SK-N-SH treated with all-trans-retinoic acid at 6 μM for 48 hours (cell line): ENCODE measurements around the gene SSBP4.

Experiments used
- BACH2 ChIP-seq: fragments of 250-450 bp; sonication (Bioruptor Pico); IDR thresholded peaks from 2 replicates; pipeline ENCODE4 v1.9.0; 2021; ENCODE audit warnings: mild to moderate bottlenecking, borderline replicate concordance
- CSDC2 ChIP-seq: fragments of 250-450 bp; sonication (Bioruptor Pico); IDR thresholded peaks from 2 replicates; pipeline ENCODE4 v1.5.0; 2020; ENCODE audit warnings: mild to moderate bottlenecking, moderate library complexity
- PPARA ChIP-seq: fragments of 250-450 bp; sonication (Bioruptor Pico); IDR thresholded peaks from 2 replicates; pipeline ENCODE4 v1.5.0; 2020; ENCODE audit warnings: mild to moderate bottlenecking, borderline replicate concordance
- RARB ChIP-seq: fragments of 250-450 bp; sonication (Bioruptor Pico); IDR thresholded peaks from 2 replicates; pipeline ENCODE4 v1.8.0; 2021; ENCODE audit warnings: mild to moderate bottlenecking, moderate library complexity
- TOX ChIP-seq: fragments of 250-450 bp; sonication (Bioruptor Pico); IDR thresholded peaks from 2 replicates; pipeline ENCODE4 v1.8.0; 2021; ENCODE audit warnings: mild to moderate bottlenecking, moderate library complexity, borderline replicate concordance
- ZFP30 ChIP-seq: fragments of 450-650 bp; formaldehyde crosslinking; IDR thresholded peaks from 2 replicates; pipeline ENCODE4 v1.5.0; 2022; ENCODE audit warnings: mild to moderate bottlenecking, moderate library complexity
- TF ChIP-seq, protein P1 (sequence below): fragments of 250-450 bp; sonication (Bioruptor Pico); IDR thresholded peaks from 2 replicates; pipeline ENCODE4 v1.5.1; 2021; ENCODE audit warnings: mild to moderate bottlenecking, moderate library complexity
- TF ChIP-seq, protein P2 (sequence below): fragments of 250-450 bp; sonication (Bioruptor Pico); IDR thresholded peaks from 2 replicates; pipeline ENCODE4 v1.8.0; 2021; ENCODE audit warnings: low read depth, mild to moderate bottlenecking, moderate library complexity, borderline replicate concordance

DNA sequence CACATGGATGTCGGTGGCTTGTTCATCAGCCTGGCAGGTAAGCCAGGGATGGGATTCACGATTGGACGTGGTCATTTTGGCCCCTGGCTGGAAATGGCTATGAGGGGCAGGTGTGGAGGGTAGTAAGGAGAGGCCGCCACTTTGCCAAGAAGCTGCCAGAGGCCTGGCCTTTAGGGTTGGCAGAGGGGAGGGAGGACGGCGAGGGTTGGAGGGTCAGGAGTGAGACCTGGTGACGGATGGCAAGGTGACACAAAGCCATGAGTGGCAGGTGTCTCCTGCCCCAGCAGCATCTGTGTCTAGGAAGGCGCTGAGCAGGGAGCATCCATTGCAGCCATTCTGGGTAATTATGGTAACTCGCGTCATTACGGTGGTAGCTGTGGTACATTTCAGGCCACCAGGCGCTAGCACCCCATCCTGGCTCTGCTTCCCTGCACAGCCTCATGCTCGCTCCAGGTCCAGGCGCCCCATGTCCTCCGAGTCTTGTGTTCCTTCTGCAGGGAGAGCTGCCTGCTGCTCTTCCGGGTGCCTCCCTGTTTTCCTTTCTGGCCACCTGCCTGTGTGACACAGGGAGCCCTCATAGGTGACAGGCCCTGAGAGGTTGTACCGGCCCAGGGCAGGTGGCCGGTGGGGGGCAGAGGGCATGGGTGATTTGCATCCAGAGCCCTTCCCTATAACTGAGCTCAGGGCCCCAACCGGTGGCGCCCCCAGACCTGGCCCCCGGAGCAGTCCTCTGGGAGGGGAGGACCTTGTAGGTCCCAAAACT lies 4.2 kb downstream of the SSBP4 start:
- TF ChIP-seq TOX (CRISPR knock-in tag): no peak
- TF ChIP-seq ZFP30 (CRISPR knock-in tag): no peak
- no peak for TF ChIP-seq CSDC2 (CRISPR knock-in tag)
- TF ChIP-seq, protein P1, sequence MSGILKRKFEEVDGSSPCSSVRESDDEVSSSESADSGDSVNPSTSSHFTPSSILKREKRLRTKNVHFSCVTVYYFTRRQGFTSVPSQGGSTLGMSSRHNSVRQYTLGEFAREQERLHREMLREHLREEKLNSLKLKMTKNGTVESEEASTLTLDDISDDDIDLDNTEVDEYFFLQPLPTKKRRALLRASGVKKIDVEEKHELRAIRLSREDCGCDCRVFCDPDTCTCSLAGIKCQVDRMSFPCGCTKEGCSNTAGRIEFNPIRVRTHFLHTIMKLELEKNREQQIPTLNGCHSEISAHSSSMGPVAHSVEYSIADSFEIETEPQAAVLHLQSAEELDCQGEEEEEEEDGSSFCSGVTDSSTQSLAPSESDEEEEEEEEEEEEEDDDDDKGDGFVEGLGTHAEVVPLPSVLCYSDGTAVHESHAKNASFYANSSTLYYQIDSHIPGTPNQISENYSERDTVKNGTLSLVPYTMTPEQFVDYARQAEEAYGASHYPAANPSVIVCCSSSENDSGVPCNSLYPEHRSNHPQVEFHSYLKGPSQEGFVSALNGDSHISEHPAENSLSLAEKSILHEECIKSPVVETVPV (CRISPR knock-in tag): no peak
- TF ChIP-seq, protein P2, sequence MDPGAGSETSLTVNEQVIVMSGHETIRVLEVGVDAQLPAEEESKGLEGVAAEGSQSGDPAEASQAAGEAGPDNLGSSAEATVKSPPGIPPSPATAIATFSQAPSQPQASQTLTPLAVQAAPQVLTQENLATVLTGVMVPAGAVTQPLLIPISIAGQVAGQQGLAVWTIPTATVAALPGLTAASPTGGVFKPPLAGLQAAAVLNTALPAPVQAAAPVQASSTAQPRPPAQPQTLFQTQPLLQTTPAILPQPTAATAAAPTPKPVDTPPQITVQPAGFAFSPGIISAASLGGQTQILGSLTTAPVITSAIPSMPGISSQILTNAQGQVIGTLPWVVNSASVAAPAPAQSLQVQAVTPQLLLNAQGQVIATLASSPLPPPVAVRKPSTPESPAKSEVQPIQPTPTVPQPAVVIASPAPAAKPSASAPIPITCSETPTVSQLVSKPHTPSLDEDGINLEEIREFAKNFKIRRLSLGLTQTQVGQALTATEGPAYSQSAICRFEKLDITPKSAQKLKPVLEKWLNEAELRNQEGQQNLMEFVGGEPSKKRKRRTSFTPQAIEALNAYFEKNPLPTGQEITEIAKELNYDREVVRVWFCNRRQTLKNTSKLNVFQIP (CRISPR knock-in tag): no peak
- no peak for TF ChIP-seq PPARA (CRISPR knock-in tag)
- TF ChIP-seq BACH2 (CRISPR knock-in tag): no peak
- TF ChIP-seq RARB (CRISPR knock-in tag): no peak
